Activated CD4-positive, alpha-beta T cell treated with anti-CD3 and anti-CD28 coated beads, Interleukin-2, Interleukin-6, amounts not matched to agents 100 ng/mL and 50 ng/mL, durations not matched to agents 16 hours and 8 hours (primary cell): Measurements from ENCODE around the gene ACTL9.

Experiments
- DNase-seq: peaks from one replicate; pipeline ENCODE4 v3.0.0-alpha.2; 2020

The ACTL9 gene

GRCh38 chr19:8684001-8684902, 14.3 kb downstream of the ACTL9 start:
- no peak for DNase-seq

- no peak for DNase-seq
These were observed 15.7 kb downstream of the ACTL9 start for GRCh38 chr19:8682931-8683330.

GRCh38 chr19:8682472-8682871, 16.1 kb downstream of the ACTL9 start:
- DNase-seq = no peak

- no peak for DNase-seq
These were observed 17.1 kb downstream of the ACTL9 start for GRCh38 chr19:8681345-8682029.

GRCh38 chr19:8680676-8681344, 17.8 kb downstream of the ACTL9 start:
- DNase-seq = no peak

- no peak for DNase-seq
These were observed 20.3 kb downstream of the ACTL9 start for GRCh38 chr19:8678244-8678807.

- DNase-seq = no peak
These were observed 23.5 kb downstream of the ACTL9 start for GRCh38 chr19:8675066-8675465.

- DNase-seq = no peak
These were observed 25.2 kb downstream of the ACTL9 start for GRCh38 chr19:8673276-8673891.

GRCh38 chr19:8666814-8667405, 31.7 kb downstream of the ACTL9 start:
- DNase-seq = no peak

- DNase-seq = no peak
These were observed 33.0 kb downstream of the ACTL9 start for GRCh38 chr19:8665468-8666213.

GRCh38 chr19:8664671-8665057, 33.9 kb downstream of the ACTL9 start:
- DNase-seq = no peak

- peak; percentile 54 for DNase-seq
These were observed 34.5 kb downstream of the ACTL9 start for GRCh38 chr19:8663920-8664670.

GRCh38 chr19:8662263-8662662, 36.3 kb downstream of the ACTL9 start:
- DNase-seq = no peak

GRCh38 chr19:8659905-8660304, 38.7 kb downstream of the ACTL9 start:
- no peak for DNase-seq

- DNase-seq = no peak
These were observed 40.7 kb downstream of the ACTL9 start for GRCh38 chr19:8657869-8658268.

- DNase-seq = no peak
These were observed 43.3 kb downstream of the ACTL9 start for GRCh38 chr19:8655340-8655709.

- peak; percentile 74 for DNase-seq
These were observed 43.8 kb downstream of the ACTL9 start for GRCh38 chr19:8654591-8655339.

GRCh38 chr19:8648240-8648639, 50.4 kb downstream of the ACTL9 start:
- DNase-seq = no peak
